Naive thymus-derived CD4-positive, alpha-beta T cell (primary cell): ENCODE measurements around the gene PAQR7. TPM values are rescaled to one million over a fixed set of nuclear protein-coding genes. Genes with fewer than 3 reads are reported as not detected.

ENCODE experiments used
- ATAC-seq: fragments of 150-1000 bp; cut with Tn5 transposase; 2 replicates; pipeline ENCODE4 v1.10.0; 2021; ENCODE audit warnings: mild to moderate bottlenecking, moderate library complexity
- CTCF ChIA-PET: fragments of 350-600 bp; sonication (Branson Sonifier 250); formaldehyde crosslinking; loops from one replicate; lab custom pipeline; 2021; ENCODE audit warnings: antibody characterized with exemption; lab: Charles Lee
- POLR2A ChIA-PET: fragments of 350-600 bp; sonication (Branson Sonifier 250); formaldehyde crosslinking; loops from one replicate; lab custom pipeline; 2021; ENCODE audit warnings: antibody characterized with exemption, inconsistent platforms; lab: Charles Lee
- DNase-seq, 9 donors: peaks; one replicate each; pipeline versions ENCODE4 v3.0.0 to v3.0.0-alpha.2; 2020 to 2022; ENCODE audit warnings: mixed read lengths in 1 of 9
- H3K27ac ChIP-seq: one replicate; pipeline ENCODE4 v1.7.0; 2013; ENCODE audit warnings: mild to moderate bottlenecking, low read depth, low read length, moderate library complexity
- H3K27me3 ChIP-seq, 2 donors: one replicate each; pipeline ENCODE4 v1.7.0; 2013; ENCODE audit warnings: low read length in 2 of 2, mild to moderate bottlenecking in 2 of 2, moderate library complexity in 2 of 2; ENCODE audit not compliant: control insufficient read depth in 2 of 2, insufficient read depth in 2 of 2
- H3K36me3 ChIP-seq, 3 experiments: 1 replicate in 2 of 3; 2 replicates in 1 of 3; pipeline ENCODE4 v1.7.0; 2013; ENCODE audit warnings: low read length in 3 of 3, mild to moderate bottlenecking in 3 of 3, moderate library complexity in 1 of 3; ENCODE audit not compliant: insufficient read depth in 3 of 3, control insufficient read depth in 2 of 3
- H3K4me1 ChIP-seq, 2 donors: one replicate each; pipeline ENCODE4 v1.7.0; 2013; ENCODE audit warnings: low read length in 2 of 2, mild to moderate bottlenecking in 2 of 2, moderate library complexity in 1 of 2; ENCODE audit not compliant: control insufficient read depth in 2 of 2, insufficient read depth in 2 of 2
- H3K4me3 ChIP-seq: 2 replicates; pipeline ENCODE4 v1.7.0; 2013; ENCODE audit warnings: mild to moderate bottlenecking, low read length
- H3K9me3 ChIP-seq, 3 experiments: 1 replicate in 2 of 3; 2 replicates in 1 of 3; pipeline ENCODE4 v1.7.0; 2013; ENCODE audit warnings: low read length in 3 of 3; ENCODE audit not compliant: control insufficient read depth in 2 of 3
- H3K27ac Mint-ChIP-seq, 9 donors: one replicate each; pipeline ENCODE4 v1.8.0; 2020 to 2022; ENCODE audit warnings: mixed read lengths in 9 of 9, mild to moderate bottlenecking in 8 of 9, moderate library complexity in 5 of 9, inconsistent platforms in 2 of 9
- H3K27me3 Mint-ChIP-seq, 5 donors: one replicate each; pipeline ENCODE4 v1.8.0; 2021 to 2022; ENCODE audit warnings: mixed read lengths in 5 of 5, mild to moderate bottlenecking in 1 of 5
- H3K36me3 Mint-ChIP-seq, 5 donors: one replicate each; pipeline ENCODE4 v1.8.0; 2020 to 2022; ENCODE audit warnings: mixed read lengths in 5 of 5, mild to moderate bottlenecking in 3 of 5, inconsistent platforms in 1 of 5
- H3K4me1 Mint-ChIP-seq, 7 donors: one replicate each; pipeline ENCODE4 v1.8.0; 2020 to 2022; ENCODE audit warnings: mixed read lengths in 7 of 7, mild to moderate bottlenecking in 3 of 7, inconsistent platforms in 1 of 7
- H3K4me3 Mint-ChIP-seq, 10 donors: one replicate each; pipeline ENCODE4 v1.8.0; 2020 to 2022; ENCODE audit warnings: mild to moderate bottlenecking in 10 of 10, mixed read lengths in 10 of 10, moderate library complexity in 6 of 10, inconsistent platforms in 2 of 10
- H3K9me3 Mint-ChIP-seq, 11 donors: one replicate each; pipeline ENCODE4 v1.8.0; 2020 to 2022; ENCODE audit warnings: mixed read lengths in 11 of 11, mild to moderate bottlenecking in 4 of 11, inconsistent platforms in 1 of 11, moderate library complexity in 1 of 11
- intact Hi-C, 2 donors: fragments of 100-400 bp; cut with micrococcal nuclease; formaldehyde crosslinking; loops; one replicate each; pipeline ENCODE4 v1.15.1; 2023
- polyA plus RNA-seq, 2 donors: library from polyadenylated mRNA; unstranded; fragments of 300-500 nt; fragmentation: Illumina TruSeq; gene quantifications; one replicate each; pipeline ENCODE4 v1.2.3, GENCODE V29; 2021
- total RNA-seq, 6 experiments: library from RNA in 5 of 6; stranded (reverse) in 5 of 6; gene quantifications; 1 replicate in 5 of 6; 2 replicates in 1 of 6; pipeline ENCODE4 v1.2.3 and lab custom pipeline; 2021 to 2026

PAQR7 gene
- total and polyA plus RNA-seq, 7 experiments from 2014 or later: 0.21 to 6.0 (median 4.0) TPM

DNA sequence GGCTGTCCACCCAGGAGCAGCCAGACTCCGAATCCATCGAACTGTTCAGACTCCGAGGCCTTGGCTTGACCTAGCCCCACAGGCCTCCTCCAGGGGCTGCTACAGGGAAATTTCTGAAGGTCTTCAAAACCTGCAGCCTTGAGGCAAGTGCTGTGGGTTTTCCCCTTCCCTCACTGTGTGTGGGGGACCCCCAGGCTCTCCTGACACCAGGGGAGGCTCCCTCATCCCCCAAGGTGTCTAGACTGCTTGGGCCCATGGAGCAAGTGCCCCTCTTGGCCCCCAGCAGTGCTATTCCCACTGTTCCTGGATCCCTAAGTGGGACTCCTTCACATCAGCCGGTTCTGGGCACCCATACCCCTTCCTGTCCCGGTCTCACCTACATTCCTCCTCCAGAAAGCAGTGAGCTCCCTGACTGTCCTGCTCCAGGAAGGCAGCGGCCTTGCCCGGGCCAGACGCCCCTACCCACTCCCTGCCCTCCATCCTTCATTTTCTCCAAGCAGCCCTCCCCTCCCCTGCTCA, 814 bp downstream of the PAQR7 start:
- Histone ChIP-seq H3K36me3 (no peaks in the 10 kb centered on the region), H3K9me3 (no peaks in the 10 kb centered on the region), H3K27ac (peak overlapping the region; percentile 56), H3K27me3 (no peaks in the 10 kb centered on the region), H3K4me3 (peak overlapping the region; percentile 64), H3K4me1 (peaks cover 9 to 11% of the 10 kb centered on the region in 2 donors)
- intact Hi-C loops: loop anchor here (1.0 kb wide), 2 partner anchors 15 to 54 kb away; partner anchors contain the start of gene AUNIP (in 2 of the 2)
- peaks cover 0 to 23% (median 0%) of the 10 kb centered on the region in 5 donors for H3K27me3 Mint-ChIP-seq
- H3K27ac Mint-ChIP-seq: peak overlapping the region in 7 of 9 donors; percentile 23 to 89 (median 73)
- no peaks in the 10 kb centered on the region for H3K36me3 Mint-ChIP-seq
- no peak for ATAC-seq
- DNase-seq: peak in 1 of 9 donors; percentile 18
- H3K4me3 Mint-ChIP-seq: peak overlapping the region; percentile 75 to 91 (median 82)
- CTCF ChIA-PET: interaction anchor here (1.0 to 1.6 kb wide), 2 partner anchors 20 to 123 kb away, joined by 6 to 10 read pairs; partner anchors contain the start of gene PAFAH2
- no peaks in the 10 kb centered on the region for H3K9me3 Mint-ChIP-seq
- POLR2A ChIA-PET: interaction anchor here (0.5 to 2.5 kb wide), 10 partner anchors 9 to 627 kb away, joined by 3 to 19 read pairs (median 4); partner anchors contain the start of genes AUNIP, MTFR1L, PAFAH2 and RSRP1
- peaks cover 0 to 16% (median 7%) of the 10 kb centered on the region in 7 donors for H3K4me1 Mint-ChIP-seq

- intact Hi-C loops: no loop called here
- Mint-ChIP-seq H3K27me3 (peaks cover 0 to 23% (median 0%) of the 10 kb centered on the region in 5 donors), H3K36me3 (no peaks in the 10 kb centered on the region), H3K4me1 (peaks cover 0 to 16% (median 7%) of the 10 kb centered on the region in 7 donors), H3K9me3 (no peaks in the 10 kb centered on the region), H3K4me3 (peak overlapping the region in 2 of 10 donors; percentile 78 to 90), H3K27ac (no peak overlapping the region)
- no peak overlapping the region for H3K27ac ChIP-seq
- ATAC-seq: no peak
- H3K4me3 ChIP-seq: peak overlapping the region; percentile 64
- POLR2A ChIA-PET: interaction anchor here (0.5 to 2.5 kb wide), 6 partner anchors 9 to 153 kb away, joined by 3 to 19 read pairs (median 4); partner anchors contain the start of genes AUNIP, MTFR1L and PAFAH2
- peaks cover 9 to 11% of the 10 kb centered on the region in 2 donors for H3K4me1 ChIP-seq
- CTCF ChIA-PET: interaction anchor here (1.0 kb wide), 1 partner anchor 21 kb away, joined by 10 read pairs; no protein-coding TSS in a partner anchor
- H3K27me3 ChIP-seq: no peaks in the 10 kb centered on the region
- H3K9me3 ChIP-seq: no peaks in the 10 kb centered on the region
- DNase-seq: no peak
- H3K36me3 ChIP-seq: no peaks in the 10 kb centered on the region
Observed at GRCh38 chr1:25874209-25874608, 1.3 kb downstream of the PAQR7 start.

GRCh38 chr1:25873120-25873519, 2.4 kb downstream of the PAQR7 start:
- CTCF ChIA-PET: no interaction called here
- ATAC-seq: no peak

GRCh38 chr1:25872713-25873112, 2.8 kb downstream of the PAQR7 start:
- ChIA-PET CTCF (interaction anchor here (0.6 kb wide), 1 partner anchor 18 kb away, joined by 3 read pairs; no protein-coding TSS in a partner anchor), POLR2A (interaction anchor here (0.6 kb wide), 1 partner anchor 12 kb away, joined by 3 read pairs; no protein-coding TSS in a partner anchor)
- no peaks in the 10 kb centered on the region for H3K36me3 Mint-ChIP-seq
- DNase-seq (no peak), ATAC-seq (no peak)
- Histone ChIP-seq H3K4me1 (peaks cover 9 to 11% of the 10 kb centered on the region in 2 donors), H3K9me3 (no peaks in the 10 kb centered on the region), H3K4me3 (no peak overlapping the region), H3K36me3 (no peaks in the 10 kb centered on the region), H3K27me3 (no peaks in the 10 kb centered on the region), H3K27ac (no peak overlapping the region)
- H3K4me1 Mint-ChIP-seq: peaks cover 0 to 16% (median 7%) of the 10 kb centered on the region in 7 donors
- peaks cover 0 to 20% (median 0%) of the 10 kb centered on the region in 5 donors for H3K27me3 Mint-ChIP-seq
- H3K27ac Mint-ChIP-seq: no peak overlapping the region
- intact Hi-C loops: no loop called here
- H3K9me3 Mint-ChIP-seq: no peaks in the 10 kb centered on the region
- no peak overlapping the region for H3K4me3 Mint-ChIP-seq

More at GRCh38 chr1:25873120-25873519, 2.4 kb downstream of the PAQR7 start:
- no peaks in the 10 kb centered on the region for H3K27me3 ChIP-seq
- Mint-ChIP-seq H3K36me3 (no peaks in the 10 kb centered on the region), H3K27me3 (peaks cover 0 to 23% (median 0%) of the 10 kb centered on the region in 5 donors), H3K27ac (no peak overlapping the region), H3K9me3 (no peaks in the 10 kb centered on the region), H3K4me3 (peak overlapping the region in 1 of 10 donors; percentile 43), H3K4me1 (peaks cover 0 to 16% (median 7%) of the 10 kb centered on the region in 7 donors)
- POLR2A ChIA-PET: interaction anchor here (0.6 kb wide), 1 partner anchor 13 kb away, joined by 3 read pairs; no protein-coding TSS in a partner anchor
- peaks cover 9 to 11% of the 10 kb centered on the region in 2 donors for H3K4me1 ChIP-seq
- H3K4me3 ChIP-seq: no peak overlapping the region
- no peak overlapping the region for H3K27ac ChIP-seq
- intact Hi-C loops: no loop called here
- no peaks in the 10 kb centered on the region for H3K36me3 ChIP-seq
- no peak for DNase-seq
- no peaks in the 10 kb centered on the region for H3K9me3 ChIP-seq

- no peak overlapping the region for H3K4me3 ChIP-seq
- H3K9me3 Mint-ChIP-seq: no peaks in the 10 kb centered on the region
- H3K36me3 ChIP-seq: no peaks in the 10 kb centered on the region
- H3K9me3 ChIP-seq: no peaks in the 10 kb centered on the region
- peak overlapping the region in 1 of 9 donors; percentile 43 for H3K27ac Mint-ChIP-seq
- CTCF ChIA-PET: interaction anchor here (0.6 kb wide), 1 partner anchor 19 kb away, joined by 3 read pairs; no protein-coding TSS in a partner anchor
- intact Hi-C loops: no loop called here
- ATAC-seq (no peak), DNase-seq (no peak)
- H3K4me3 Mint-ChIP-seq: no peak overlapping the region
- POLR2A ChIA-PET: no interaction called here
- H3K36me3 Mint-ChIP-seq: no peaks in the 10 kb centered on the region
- peaks cover 0 to 14% (median 0%) of the 10 kb centered on the region in 5 donors for H3K27me3 Mint-ChIP-seq
- H3K27ac ChIP-seq: no peak overlapping the region
- H3K27me3 ChIP-seq: no peaks in the 10 kb centered on the region
- peaks cover 9 to 11% of the 10 kb centered on the region in 2 donors for H3K4me1 ChIP-seq
- peaks cover 0 to 16% (median 7%) of the 10 kb centered on the region in 7 donors for H3K4me1 Mint-ChIP-seq
Observed at GRCh38 chr1:25871704-25872494, 3.6 kb downstream of the PAQR7 start.

- no peaks in the 10 kb centered on the region for H3K9me3 Mint-ChIP-seq
- peaks cover 0 to 12% (median 7%) of the 10 kb centered on the region in 7 donors for H3K4me1 Mint-ChIP-seq
- no peaks in the 10 kb centered on the region for H3K9me3 ChIP-seq
- no peak overlapping the region for H3K27ac Mint-ChIP-seq
- H3K27me3 ChIP-seq: no peaks in the 10 kb centered on the region
- no peaks in the 10 kb centered on the region for H3K36me3 ChIP-seq
- no peaks in the 10 kb centered on the region for H3K36me3 Mint-ChIP-seq
- H3K27ac ChIP-seq: no peak overlapping the region
- intact Hi-C loops: no loop called here
- POLR2A ChIA-PET: no interaction called here
- peaks cover 0 to 7% (median 0%) of the 10 kb centered on the region in 5 donors for H3K27me3 Mint-ChIP-seq
- H3K4me3 ChIP-seq: no peak overlapping the region
- H3K4me1 ChIP-seq: peaks cover 9 to 11% of the 10 kb centered on the region in 2 donors
- no peak overlapping the region for H3K4me3 Mint-ChIP-seq
- CTCF ChIA-PET: interaction anchor here (0.7 kb wide), 1 partner anchor 30 kb away, joined by 3 read pairs; no protein-coding TSS in a partner anchor
- ATAC-seq (no peak), DNase-seq (no peak)
Observed at GRCh38 chr1:25871086-25871703, 4.3 kb downstream of the PAQR7 start.
